PC-9 (cell line): ENCODE results near the gene APOLD1. TPM values are rescaled to one million over a fixed set of nuclear protein-coding genes. Genes with fewer than 3 reads are reported as not detected.

Experiments
- BruUV-seq: library from RNA; stranded (reverse); fragments of 400-500 nt; replicated peaks from 2 replicates; lab custom pipeline; 2021; lab: Mats Ljungman, UMichigan
- CTCF ChIA-PET: fragments of 300-600 bp; sonication (Branson Sonifier 250); formaldehyde crosslinking; loops from one replicate; lab custom pipeline; 2022; ENCODE audit warnings: antibody characterized with exemption; lab: Charles Lee
- POLR2A ChIA-PET: fragments of 300-600 bp; sonication (Branson Sonifier 250); formaldehyde crosslinking; loops from one replicate; lab custom pipeline; 2022; ENCODE audit warnings: antibody characterized with exemption; ENCODE audit not compliant: unreplicated experiment; lab: Charles Lee
- DNase-seq, 2 experiments: peaks; one replicate each; pipeline versions ENCODE4 v3.0.0 to v3.0.0-alpha.2; 2015 to 2022; ENCODE audit warnings: mixed read lengths in 1 of 2
- H2AFZ ChIP-seq: fragments of 200-600 bp; sonication (generic); 2 replicates; pipeline ENCODE4 v1.8.1; 2017; ENCODE audit warnings: antibody characterized with exemption
- H3F3A ChIP-seq: fragments of 200-600 bp; sonication (generic); 2 replicates; pipeline ENCODE4 v1.8.1; 2017; ENCODE audit warnings: antibody characterized with exemption, mild to moderate bottlenecking, low read depth; ENCODE audit not compliant: insufficient read depth
- H3K27ac ChIP-seq: fragments of 200-600 bp; sonication (generic); 2 replicates; pipeline ENCODE4 v1.6.1; 2016; ENCODE audit warnings: mixed run types
- H3K27me3 ChIP-seq: fragments of 200-600 bp; sonication (generic); 2 replicates; pipeline ENCODE4 v1.6.1; 2016; ENCODE audit warnings: low read depth, mixed run types; ENCODE audit not compliant: insufficient read depth
- H3K36me3 ChIP-seq: fragments of 200-600 bp; sonication (generic); 2 replicates; pipeline ENCODE4 v1.6.1; 2016; ENCODE audit warnings: low read depth, mixed run types
- H3K4me1 ChIP-seq: fragments of 200-600 bp; sonication (generic); replicated peaks from 2 replicates; pipeline ENCODE4 v1.6.1; 2016; ENCODE audit warnings: mixed run types; ENCODE audit not compliant: insufficient read depth
- H3K4me2 ChIP-seq: fragments of 200-600 bp; sonication (generic); 2 replicates; pipeline ENCODE4 v1.6.1; 2017; ENCODE audit warnings: mixed run types
- H3K4me3 ChIP-seq: fragments of 200-600 bp; sonication (generic); 2 replicates; pipeline ENCODE4 v1.6.1; 2016; ENCODE audit warnings: mixed run types
- H3K79me2 ChIP-seq: fragments of 200-600 bp; sonication (generic); 2 replicates; pipeline ENCODE4 v1.6.1; 2017; ENCODE audit warnings: low read depth, mixed run types
- H3K9me2 ChIP-seq: fragments of 200-600 bp; sonication (generic); 2 replicates; pipeline ENCODE4 v1.8.1; 2017; ENCODE audit warnings: mild to moderate bottlenecking; ENCODE audit not compliant: insufficient read depth
- H3K9me3 ChIP-seq: fragments of 200-600 bp; sonication (generic); 2 replicates; pipeline ENCODE4 v1.8.1; 2016; ENCODE audit warnings: low read depth; ENCODE audit not compliant: insufficient read depth
- H4K20me1 ChIP-seq: fragments of 200-600 bp; sonication (generic); 2 replicates; pipeline ENCODE4 v1.8.1; 2017; ENCODE audit not compliant: insufficient read depth
- EZH2 ChIP-seq: fragments of 200-600 bp; sonication (generic); IDR thresholded peaks from 2 replicates; pipeline ENCODE4 v1.8.0; 2017; ENCODE audit warnings: antibody characterized with exemption, low read depth
- intact Hi-C: fragments of 100-400 bp; cut with micrococcal nuclease; formaldehyde crosslinking; loops from one replicate; pipeline ENCODE4 v1.10.0; 2022; ENCODE audit not compliant: unreplicated experiment
- total RNA-seq: library from RNA; stranded (reverse); gene quantifications from 2 replicates; pipeline ENCODE4 v1.2.3, GENCODE V29; 2021
- TF ChIP-seq, protein P1 (sequence below): fragments of 200-600 bp; sonication (generic); conservative IDR thresholded peaks from 2 replicates; pipeline ENCODE4 v1.6.1; 2017; ENCODE audit warnings: mixed run types, antibody characterized with exemption, mild to moderate bottlenecking, moderate library complexity

APOLD1 gene
- total RNA-seq, 1 experiment from 2014 or later: 23.3 TPM

DNA sequence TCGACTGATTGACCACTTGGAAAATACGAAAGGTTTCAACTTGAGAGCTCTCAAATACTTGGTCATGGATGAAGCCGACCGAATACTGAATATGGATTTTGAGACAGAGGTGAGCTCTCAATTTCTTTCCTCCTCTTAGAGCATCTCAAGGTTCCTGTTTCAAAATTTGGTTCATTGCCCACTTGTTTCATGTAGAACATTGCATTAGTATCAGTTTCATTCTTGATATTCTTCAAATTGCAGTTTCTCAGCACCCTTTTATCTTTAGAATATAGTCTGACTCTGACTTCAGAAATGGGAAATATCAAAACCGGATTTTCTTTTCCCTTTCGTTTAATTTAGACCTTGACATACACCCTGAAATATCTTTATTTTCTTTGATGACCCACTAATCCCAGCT, 36.5 kb downstream of the APOLD1 start:
- DNase-seq: no peak
- no TSS peak for BruUV-seq
- H2AFZ ChIP-seq: no peak overlapping the region
- no peaks in the 10 kb centered on the region for H3K27me3 ChIP-seq
- no peaks in the 10 kb centered on the region for H3K9me2 ChIP-seq
- POLR2A ChIA-PET: interaction anchor here (0.5 to 1.1 kb wide), 4 partner anchors 15 to 1231 kb away, joined by 4 to 17 read pairs (median 6); no protein-coding TSS in a partner anchor
- H3K79me2 ChIP-seq: peaks cover 83% of the 10 kb centered on the region
- intact Hi-C loops: no loop called here
- peaks cover 85% of the 10 kb centered on the region for H3K36me3 ChIP-seq
- no peak overlapping the region for H3K4me3 ChIP-seq
- peak overlapping the region; percentile 94 for H3K27ac ChIP-seq
- H4K20me1 ChIP-seq: no peaks in the 10 kb centered on the region
- H3F3A ChIP-seq: peaks cover 89% of the 10 kb centered on the region
- H3K9me3 ChIP-seq: no peaks in the 10 kb centered on the region
- CTCF ChIA-PET: interaction anchor here (0.6 kb wide), 1 partner anchor 12 kb away, joined by 3 read pairs; no protein-coding TSS in a partner anchor
- TF ChIP-seq EZH2: no peak
- TF ChIP-seq, protein P1, sequence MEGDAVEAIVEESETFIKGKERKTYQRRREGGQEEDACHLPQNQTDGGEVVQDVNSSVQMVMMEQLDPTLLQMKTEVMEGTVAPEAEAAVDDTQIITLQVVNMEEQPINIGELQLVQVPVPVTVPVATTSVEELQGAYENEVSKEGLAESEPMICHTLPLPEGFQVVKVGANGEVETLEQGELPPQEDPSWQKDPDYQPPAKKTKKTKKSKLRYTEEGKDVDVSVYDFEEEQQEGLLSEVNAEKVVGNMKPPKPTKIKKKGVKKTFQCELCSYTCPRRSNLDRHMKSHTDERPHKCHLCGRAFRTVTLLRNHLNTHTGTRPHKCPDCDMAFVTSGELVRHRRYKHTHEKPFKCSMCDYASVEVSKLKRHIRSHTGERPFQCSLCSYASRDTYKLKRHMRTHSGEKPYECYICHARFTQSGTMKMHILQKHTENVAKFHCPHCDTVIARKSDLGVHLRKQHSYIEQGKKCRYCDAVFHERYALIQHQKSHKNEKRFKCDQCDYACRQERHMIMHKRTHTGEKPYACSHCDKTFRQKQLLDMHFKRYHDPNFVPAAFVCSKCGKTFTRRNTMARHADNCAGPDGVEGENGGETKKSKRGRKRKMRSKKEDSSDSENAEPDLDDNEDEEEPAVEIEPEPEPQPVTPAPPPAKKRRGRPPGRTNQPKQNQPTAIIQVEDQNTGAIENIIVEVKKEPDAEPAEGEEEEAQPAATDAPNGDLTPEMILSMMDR: no peak
- peaks cover 84% of the 10 kb centered on the region for H3K4me1 ChIP-seq
- H3K4me2 ChIP-seq: peak overlapping the region; percentile 90

DNA sequence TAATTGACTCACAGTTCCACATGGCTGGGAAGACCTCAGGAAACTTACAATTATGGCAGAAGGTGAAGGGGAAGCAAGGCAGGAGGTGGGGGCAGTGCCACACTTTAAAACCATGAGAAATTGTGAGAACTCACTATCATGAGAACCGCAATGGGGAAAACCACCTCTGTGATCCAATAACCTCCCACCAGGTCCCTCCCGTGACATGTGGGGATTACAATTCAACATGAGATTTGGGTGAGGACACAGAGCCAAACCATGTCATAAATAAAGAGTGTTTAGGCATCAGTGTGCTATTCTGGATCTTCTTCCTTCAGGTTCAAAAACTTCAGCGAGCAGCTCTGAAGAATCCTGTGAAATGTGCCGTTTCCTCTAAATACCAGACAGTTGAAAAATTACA, 37.4 kb downstream of the APOLD1 start:
- Histone ChIP-seq H3F3A (peaks cover 84% of the 10 kb centered on the region), H3K79me2 (peaks cover 80% of the 10 kb centered on the region), H3K36me3 (peaks cover 84% of the 10 kb centered on the region), H2AFZ (no peak overlapping the region), H3K9me2 (no peaks in the 10 kb centered on the region), H3K4me1 (peaks cover 75% of the 10 kb centered on the region), H3K9me3 (no peaks in the 10 kb centered on the region), H3K27ac (peak overlapping the region; percentile 94), H3K4me2 (peak overlapping the region; percentile 90), H4K20me1 (no peaks in the 10 kb centered on the region), H3K27me3 (no peaks in the 10 kb centered on the region), H3K4me3 (no peak overlapping the region)
- TF ChIP-seq, protein P1: no peak
- no peak for TF ChIP-seq EZH2
- ChIA-PET POLR2A (interaction anchor here (0.6 to 1.0 kb wide), 6 partner anchors 12 to 156 kb away, joined by 3 to 7 read pairs (median 4); partner anchors contain the start of gene GPRC5A), CTCF (interaction anchor here (1.0 to 1.3 kb wide), 2 partner anchors 11 to 14 kb away, joined by 3 to 5 read pairs; no protein-coding TSS in a partner anchor)
- no peak for DNase-seq
- BruUV-seq: TSS peak; percentile 82
- intact Hi-C loops: loop anchor here (1.0 kb wide), 2 partner anchors 12 to 68 kb away; partner anchors contain the start of gene GPRC5A

DNA sequence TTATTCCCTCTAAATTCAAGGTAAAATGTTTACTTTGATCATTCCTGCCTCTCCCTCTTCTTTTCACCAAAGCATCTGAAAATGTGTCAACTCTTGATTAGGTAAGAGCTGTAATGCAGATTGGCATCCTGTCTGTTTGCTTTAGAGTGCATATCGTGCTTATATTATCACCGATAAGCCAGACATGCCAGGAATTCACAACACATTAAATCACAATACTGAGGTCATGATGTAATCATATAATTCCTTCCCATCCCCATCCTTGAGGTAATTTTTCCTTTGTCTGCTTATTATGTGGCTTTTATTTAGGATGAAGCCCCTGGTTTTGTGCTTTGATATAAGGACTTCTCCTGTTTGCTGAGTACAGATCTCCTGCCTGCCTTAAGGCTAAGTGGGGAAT, 37.8 kb downstream of the APOLD1 start:
- peak overlapping the region; percentile 90 for H3K4me2 ChIP-seq
- ChIA-PET CTCF (interaction anchor here (1.0 to 1.3 kb wide), 2 partner anchors 11 to 13 kb away, joined by 3 to 5 read pairs; no protein-coding TSS in a partner anchor), POLR2A (interaction anchor here (0.6 to 1.0 kb wide), 8 partner anchors 12 to 199 kb away, joined by 3 to 7 read pairs (median 4); partner anchors contain the start of gene GPRC5A)
- intact Hi-C loops: loop anchor here (1.0 kb wide), 2 partner anchors 12 to 68 kb away; partner anchors contain the start of gene GPRC5A
- BruUV-seq: no TSS peak
- no peaks in the 10 kb centered on the region for H3K9me2 ChIP-seq
- no peaks in the 10 kb centered on the region for H3K9me3 ChIP-seq
- H3K4me1 ChIP-seq: peaks cover 70% of the 10 kb centered on the region
- peaks cover 77% of the 10 kb centered on the region for H3K79me2 ChIP-seq
- DNase-seq: peak; percentile 43 to 97
- H3F3A ChIP-seq: peaks cover 82% of the 10 kb centered on the region
- H3K36me3 ChIP-seq: peaks cover 86% of the 10 kb centered on the region
- H3K4me3 ChIP-seq: no peak overlapping the region
- no peak for TF ChIP-seq EZH2
- TF ChIP-seq, protein P1: no peak
- no peaks in the 10 kb centered on the region for H3K27me3 ChIP-seq
- peak overlapping the region; percentile 94 for H3K27ac ChIP-seq
- H2AFZ ChIP-seq: no peak overlapping the region
- no peaks in the 10 kb centered on the region for H4K20me1 ChIP-seq
